SHP77 (cell line): ENCODE data around the gene HAGHL.

Experiments used
- DNase-seq, 2 experiments: peaks; one replicate each; lab custom pipeline; 2025; lab: John Stamatoyannopoulos, UW

Gene HAGHL

GRCh38 chr16:759110-759910 is 32.4 kb downstream of the HAGHL start:
- DNase-seq, result no peak

GRCh38 chr16:760065-760464 is 33.2 kb downstream of the HAGHL start:
- DNase-seq, result no peak

GRCh38 chr16:760545-761343 is 33.8 kb downstream of the HAGHL start, which contains the start of gene MSLN:
Gene MSLN, plus strand, starts transcription at chr16:760734. Its CDS starts 1,947 bp downstream, at chr16:762681.
- no peak for DNase-seq

DNA sequence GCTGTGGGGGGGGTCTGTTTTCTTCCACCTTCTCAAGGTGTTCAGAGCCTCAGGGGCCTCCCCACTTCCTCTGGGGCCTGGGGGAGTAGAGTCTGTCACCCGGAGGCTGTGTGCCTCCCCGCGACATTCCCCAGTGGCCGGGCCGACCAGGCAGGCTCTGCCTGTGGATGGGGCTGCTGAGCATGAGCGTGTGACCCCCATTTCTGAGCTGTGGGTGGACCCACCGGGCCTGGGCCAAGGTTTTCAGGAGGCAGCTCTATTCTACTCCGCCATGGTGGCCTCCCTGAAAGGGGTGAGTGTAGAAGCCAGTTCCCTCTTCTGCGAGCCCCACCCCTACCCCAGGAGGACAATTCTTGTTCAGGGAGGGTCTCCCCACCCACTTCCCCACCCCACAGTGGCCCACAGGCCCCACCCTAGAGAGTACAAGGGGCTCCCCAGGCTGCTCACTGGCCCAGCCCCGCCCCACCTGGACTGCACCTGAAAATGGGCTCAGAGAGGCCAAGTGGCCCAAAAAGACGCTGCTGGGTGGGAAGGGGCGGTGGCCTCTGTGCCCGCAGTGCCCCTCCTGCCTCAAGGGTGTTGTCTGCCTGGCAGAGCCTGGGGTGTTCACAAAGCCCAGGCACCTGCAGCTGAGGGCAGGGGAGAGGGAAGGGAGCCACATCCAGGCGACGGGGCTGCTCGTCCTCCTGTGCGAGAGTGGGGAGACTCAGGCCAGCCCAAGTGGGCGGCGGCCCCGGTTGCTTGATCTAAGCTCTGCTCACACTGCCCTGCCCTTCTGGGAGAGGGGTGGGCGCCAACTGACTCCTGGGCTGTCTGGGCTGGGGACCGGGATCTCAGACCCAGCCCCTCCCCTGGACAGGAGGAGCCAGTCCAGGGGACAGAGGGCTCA is 35.0 kb downstream of the HAGHL start:
- DNase-seq, result no peak

GRCh38 chr16:762595-763268 is 35.8 kb downstream of the HAGHL start:
- DNase-seq, result no peak

GRCh38 chr16:763369-764183 is 36.7 kb downstream of the HAGHL start:
- no peak for DNase-seq

GRCh38 chr16:764184-764750 is 37.4 kb downstream of the HAGHL start:
- no peak for DNase-seq

GRCh38 chr16:764848-765487 is 38.1 kb downstream of the HAGHL start:
- no peak for DNase-seq

DNA sequence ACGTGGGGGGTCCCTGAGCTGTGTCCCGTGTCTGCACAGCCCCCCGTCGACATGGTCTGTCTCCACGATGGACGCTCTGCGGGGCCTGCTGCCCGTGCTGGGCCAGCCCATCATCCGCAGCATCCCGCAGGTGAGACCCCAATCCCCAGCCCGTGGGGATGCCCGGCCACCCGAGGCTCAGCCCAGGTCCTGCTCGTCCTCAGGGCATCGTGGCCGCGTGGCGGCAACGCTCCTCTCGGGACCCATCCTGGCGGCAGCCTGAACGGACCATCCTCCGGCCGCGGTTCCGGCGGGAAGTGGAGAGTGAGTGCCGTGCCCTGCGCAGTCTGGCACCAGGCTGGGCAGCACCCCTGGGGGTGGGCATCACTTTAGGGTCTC is 38.6 kb downstream of the HAGHL start:
- no peak for DNase-seq

GRCh38 chr16:766008-766819 is 39.3 kb downstream of the HAGHL start:
- no peak for DNase-seq

GRCh38 chr16:766820-767640 is 40.1 kb downstream of the HAGHL start:
- no peak for DNase-seq

GRCh38 chr16:767743-768235 is 40.9 kb downstream of the HAGHL start:
- no peak for DNase-seq

GRCh38 chr16:768428-768827 is 41.5 kb downstream of the HAGHL start:
- DNase-seq, result no peak

- no peak for DNase-seq
Observed at GRCh38 chr16:769184-769784, 42.4 kb downstream of the HAGHL start.

DNA sequence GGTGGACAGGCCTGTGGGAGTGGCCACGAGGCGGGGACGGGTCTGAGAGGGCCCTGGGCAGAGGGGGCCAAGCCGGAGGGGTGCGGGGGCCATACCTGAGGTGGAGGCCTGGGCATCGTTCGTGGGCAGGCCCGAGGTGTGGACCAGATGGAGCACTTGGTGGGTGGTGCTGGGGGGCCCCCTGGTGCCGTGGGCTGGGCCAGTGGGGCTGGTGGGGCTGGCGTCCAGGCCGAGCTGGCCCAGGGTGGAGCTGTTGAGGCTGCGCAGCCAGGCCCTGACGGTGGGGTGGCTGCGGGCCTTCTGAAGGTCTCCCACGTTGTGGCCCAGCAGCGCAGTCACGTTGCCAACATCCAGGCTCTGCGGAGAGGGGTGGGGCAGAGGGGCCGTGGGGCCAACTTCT is 43.0 kb downstream of the HAGHL start:
- DNase-seq, result no peak

DNA sequence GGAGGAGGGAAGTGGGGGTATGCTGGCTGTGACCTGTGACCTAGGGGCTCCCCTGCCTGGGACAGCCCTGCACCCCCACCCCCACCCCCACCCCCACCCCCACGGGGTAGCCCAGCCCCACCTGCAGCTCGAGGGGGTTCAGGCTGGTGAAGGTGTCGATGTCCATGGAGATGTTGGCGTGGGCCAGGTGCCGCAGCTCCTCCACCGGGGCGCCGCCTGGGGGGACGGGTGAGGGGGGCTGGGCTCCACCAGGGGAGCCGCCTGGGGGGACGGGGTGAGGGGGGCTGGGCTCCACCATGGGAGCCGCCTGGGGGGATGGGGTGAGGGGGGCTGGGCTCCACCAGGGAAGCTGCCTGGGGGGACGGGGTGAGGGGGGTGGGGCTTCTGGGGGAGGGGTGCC is 43.5 kb downstream of the HAGHL start:
- DNase-seq, result no peak

DNA sequence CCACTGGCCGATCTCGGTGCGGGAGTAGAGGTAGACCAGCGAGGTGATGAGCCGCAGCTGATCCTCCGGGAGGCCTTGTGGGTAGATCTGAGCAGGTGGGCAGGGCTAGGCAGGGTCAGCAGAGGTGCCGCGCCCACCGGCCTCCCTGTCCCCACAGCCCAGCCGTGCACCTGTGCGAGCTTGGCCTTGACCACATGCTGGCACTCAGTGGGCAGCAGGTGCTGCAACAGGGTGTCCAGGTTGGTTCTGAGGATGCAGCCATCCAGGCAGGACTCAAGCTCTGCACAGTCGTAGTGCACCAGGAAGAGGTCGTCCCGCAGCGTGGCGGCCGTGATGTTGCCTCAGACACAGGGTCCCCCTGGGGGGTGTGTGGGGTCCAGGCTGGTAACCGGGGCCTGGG is 46.1 kb downstream of the HAGHL start:
- no peak for DNase-seq
